Lower lobe of right lung (tissue), 2 donors: Measurements from ENCODE around the gene TLX1. TPM values are rescaled to one million over a fixed set of nuclear protein-coding genes. Genes with fewer than 3 reads are reported as not detected.

Experiments used
- ATAC-seq, 2 donors: fragments of 200-7000 bp; cut with Tn5 transposase; one replicate each; pipeline ENCODE4 v1.9.1; 2020 to 2022; ENCODE audit warnings: mild to moderate bottlenecking in 2 of 2, moderate library complexity in 2 of 2
- DNase-seq: peaks from one replicate; pipeline ENCODE4 v3.0.0-alpha.2; 2020
- H3K27ac ChIP-seq: fragments of 200-600 bp; one replicate; pipeline ENCODE4 v1.8.0; 2022
- H3K27me3 ChIP-seq: fragments of 200-600 bp; one replicate; pipeline ENCODE4 v1.8.0; 2022; ENCODE audit warnings: low read depth
- H3K36me3 ChIP-seq: fragments of 200-600 bp; one replicate; pipeline ENCODE4 v1.8.0; 2022; ENCODE audit warnings: mild to moderate bottlenecking
- H3K4me1 ChIP-seq: fragments of 200-600 bp; one replicate; pipeline ENCODE4 v1.8.0; 2022
- H3K4me3 ChIP-seq: fragments of 200-600 bp; one replicate; pipeline ENCODE4 v1.8.0; 2022; ENCODE audit warnings: mild to moderate bottlenecking
- H3K9me3 ChIP-seq: fragments of 200-600 bp; one replicate; pipeline ENCODE4 v1.8.0; 2022
- intact Hi-C: fragments of 100-400 bp; cut with DNase I; formaldehyde crosslinking; loops from one replicate; pipeline ENCODE4 v1.11.0; 2022
- total RNA-seq: library from RNA; stranded (reverse); fragmentation: NEBNext Ultra II Directional; extraction: Animal tissue kit (Norgen Biotek cat#: 25700); gene quantifications from one replicate; pipeline ENCODE4 v1.2.1, GENCODE V29; 2021
- TF ChIP-seq, protein P1 (sequence below): fragments of 200-600 bp; IDR thresholded peaks from one replicate; pipeline ENCODE4 v1.8.0; 2022; ENCODE audit warnings: antibody characterized with exemption, mild to moderate bottlenecking
- donor health status: DM: no; HTN: yes; CAD: no; lungs with severe emphysema.

TLX1 gene
- total RNA-seq, 1 donor from 2014 or later, result not detected

DNA sequence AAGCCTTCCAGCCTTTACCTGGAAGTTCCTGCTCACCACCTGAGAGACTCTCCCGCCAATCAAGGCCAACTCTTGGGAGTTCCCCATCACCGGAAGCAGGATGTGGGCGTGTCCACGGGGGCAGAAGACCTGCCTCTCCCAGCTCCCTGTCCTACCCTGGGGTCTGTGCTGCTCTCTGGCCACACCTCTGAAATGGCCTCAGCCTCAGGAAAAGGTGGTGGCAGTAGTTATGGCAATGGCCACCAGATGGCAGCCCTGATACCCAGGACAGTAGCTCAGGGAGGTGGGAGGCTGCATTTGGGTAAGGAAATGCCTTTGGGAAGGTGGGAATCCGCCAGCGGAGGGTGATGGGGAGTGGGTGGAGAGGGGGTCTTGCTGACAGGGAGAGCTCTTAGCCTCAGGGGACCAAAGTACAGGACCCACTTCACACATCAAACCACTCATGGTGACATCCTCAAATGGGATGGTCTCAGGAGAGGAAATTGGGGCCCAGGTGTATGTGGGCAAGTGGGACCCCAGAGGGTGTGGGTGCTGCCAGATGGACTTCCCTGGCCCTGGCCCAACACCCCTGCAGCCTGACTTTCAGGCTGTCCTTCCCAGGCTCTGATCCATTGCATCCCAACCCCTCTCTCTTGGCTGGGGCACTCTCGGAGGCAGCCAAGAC lies 35.4 kb upstream of the TLX1 start:
- Histone ChIP-seq H3K27me3 (peaks cover 92% of the 10 kb centered on the region), H3K4me1 (no peaks in the 10 kb centered on the region), H3K9me3 (no peaks in the 10 kb centered on the region), H3K4me3 (no peak overlapping the region), H3K36me3 (no peaks in the 10 kb centered on the region), H3K27ac (no peak overlapping the region)
- TF ChIP-seq, protein P1, sequence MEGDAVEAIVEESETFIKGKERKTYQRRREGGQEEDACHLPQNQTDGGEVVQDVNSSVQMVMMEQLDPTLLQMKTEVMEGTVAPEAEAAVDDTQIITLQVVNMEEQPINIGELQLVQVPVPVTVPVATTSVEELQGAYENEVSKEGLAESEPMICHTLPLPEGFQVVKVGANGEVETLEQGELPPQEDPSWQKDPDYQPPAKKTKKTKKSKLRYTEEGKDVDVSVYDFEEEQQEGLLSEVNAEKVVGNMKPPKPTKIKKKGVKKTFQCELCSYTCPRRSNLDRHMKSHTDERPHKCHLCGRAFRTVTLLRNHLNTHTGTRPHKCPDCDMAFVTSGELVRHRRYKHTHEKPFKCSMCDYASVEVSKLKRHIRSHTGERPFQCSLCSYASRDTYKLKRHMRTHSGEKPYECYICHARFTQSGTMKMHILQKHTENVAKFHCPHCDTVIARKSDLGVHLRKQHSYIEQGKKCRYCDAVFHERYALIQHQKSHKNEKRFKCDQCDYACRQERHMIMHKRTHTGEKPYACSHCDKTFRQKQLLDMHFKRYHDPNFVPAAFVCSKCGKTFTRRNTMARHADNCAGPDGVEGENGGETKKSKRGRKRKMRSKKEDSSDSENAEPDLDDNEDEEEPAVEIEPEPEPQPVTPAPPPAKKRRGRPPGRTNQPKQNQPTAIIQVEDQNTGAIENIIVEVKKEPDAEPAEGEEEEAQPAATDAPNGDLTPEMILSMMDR, result peak; percentile 81
- DNase-seq, result peak; percentile 67
- peak; percentile 82 to 87 for ATAC-seq
- intact Hi-C loops, result no loop called here

DNA sequence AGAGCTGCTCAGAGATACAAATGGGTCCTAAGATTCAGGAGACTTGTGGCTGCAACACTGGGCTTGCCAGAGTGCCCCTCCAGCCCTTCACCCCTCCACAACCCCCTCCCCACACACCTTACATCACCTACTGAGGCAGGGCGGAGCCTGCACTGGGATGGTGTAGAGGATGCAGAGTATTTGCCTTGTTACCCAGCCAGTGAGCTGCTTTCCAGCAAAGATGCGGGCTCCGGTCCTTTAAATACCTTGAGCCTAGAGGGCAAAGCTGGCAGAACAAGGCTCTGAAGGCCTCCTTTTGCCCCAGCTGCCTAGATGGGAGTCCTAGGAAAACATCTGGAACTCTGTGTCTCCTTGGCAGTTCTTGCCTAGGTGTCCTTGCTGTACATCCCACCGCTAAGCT lies 34.7 kb upstream of the TLX1 start:
- Histone ChIP-seq H3K4me1 (no peaks in the 10 kb centered on the region), H3K27ac (no peak overlapping the region), H3K4me3 (no peak overlapping the region), H3K9me3 (no peaks in the 10 kb centered on the region), H3K36me3 (no peaks in the 10 kb centered on the region), H3K27me3 (peaks cover 91% of the 10 kb centered on the region)
- DNase-seq (no peak), ATAC-seq (no peak)
- intact Hi-C loops, result no loop called here
- TF ChIP-seq, protein P1, result no peak

DNA sequence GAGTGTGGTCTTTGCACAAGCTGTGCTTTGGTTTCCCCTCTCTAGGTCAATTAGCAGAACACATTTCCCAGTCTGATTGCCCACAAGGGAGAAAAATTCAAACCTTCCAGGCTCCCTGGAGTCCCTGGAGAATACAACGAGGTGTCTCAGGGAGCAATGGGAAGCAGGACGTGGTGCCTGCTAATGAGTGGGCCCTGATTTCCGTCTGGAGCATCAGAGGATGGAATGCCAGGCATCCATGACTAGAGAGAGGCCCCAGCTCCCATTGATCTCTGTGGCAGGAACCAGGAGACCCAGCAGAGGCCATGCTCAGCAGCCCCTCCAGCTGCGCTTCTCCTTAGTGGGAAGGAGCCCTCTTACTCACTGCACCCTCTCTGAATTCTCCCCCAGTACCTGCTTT lies 33.2 kb upstream of the TLX1 start:
- no peak for ATAC-seq
- Histone ChIP-seq H3K9me3 (no peaks in the 10 kb centered on the region), H3K27me3 (peaks cover 80% of the 10 kb centered on the region), H3K4me3 (no peak overlapping the region), H3K4me1 (no peaks in the 10 kb centered on the region), H3K36me3 (no peaks in the 10 kb centered on the region), H3K27ac (no peak overlapping the region)
- TF ChIP-seq, protein P1, result no peak
- intact Hi-C loops, result no loop called here
- DNase-seq, result no peak

DNA sequence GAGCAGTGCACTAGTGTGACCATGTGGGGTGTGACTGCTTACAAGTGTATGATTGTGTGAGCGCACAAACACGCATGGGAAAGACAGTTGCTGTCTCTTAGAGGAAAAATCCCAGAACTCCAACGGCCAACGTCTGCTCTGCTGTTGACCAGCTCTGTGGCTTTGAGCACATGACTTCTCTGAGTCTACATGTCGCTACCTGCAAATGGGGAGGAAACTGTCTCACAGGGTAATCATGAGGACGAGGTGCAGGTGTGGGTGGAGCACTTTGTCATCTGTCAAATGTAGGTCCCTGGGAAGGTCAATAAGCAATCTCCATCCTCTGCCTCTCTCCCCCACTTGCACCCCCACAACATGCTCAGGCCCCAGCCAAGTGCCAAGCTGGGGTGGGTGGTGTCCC lies 31.2 kb upstream of the TLX1 start:
- H3K27me3 ChIP-seq, result peaks cover 65% of the 10 kb centered on the region
- H3K4me1 ChIP-seq, result no peaks in the 10 kb centered on the region
- no peak for DNase-seq
- H3K4me3 ChIP-seq, result no peak overlapping the region
- no peak overlapping the region for H3K27ac ChIP-seq
- H3K36me3 ChIP-seq, result no peaks in the 10 kb centered on the region
- no peaks in the 10 kb centered on the region for H3K9me3 ChIP-seq
- no peak for ATAC-seq
- intact Hi-C loops, result no loop called here
- TF ChIP-seq, protein P1, result no peak

DNA sequence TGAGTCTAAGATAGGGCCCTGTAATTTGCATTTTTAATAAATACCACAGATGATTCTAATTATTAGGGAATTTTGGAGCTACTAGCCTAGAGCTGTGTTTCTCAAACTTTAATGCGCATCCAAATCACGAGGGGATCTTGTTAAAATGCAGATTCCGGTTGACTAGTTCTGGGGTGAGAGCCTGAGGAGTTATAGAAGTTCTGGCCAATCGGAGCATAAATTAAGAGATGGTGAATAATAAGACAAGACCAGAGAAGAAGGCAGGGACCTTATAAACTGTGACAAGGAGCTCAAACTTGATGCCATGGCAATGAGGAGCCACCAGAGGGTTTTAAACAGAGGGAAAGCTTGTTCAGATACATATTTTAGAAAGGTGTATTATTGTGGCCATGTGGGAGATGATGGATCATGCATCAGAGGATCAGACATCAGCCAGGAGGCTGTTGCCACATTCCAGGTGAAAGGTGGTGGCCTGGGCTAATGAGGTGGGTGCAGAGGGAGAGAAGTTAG lies 29.7 kb upstream of the TLX1 start:
- intact Hi-C loops, result no loop called here
- Histone ChIP-seq H3K27me3 (peaks cover 52% of the 10 kb centered on the region), H3K4me3 (no peak overlapping the region), H3K9me3 (no peaks in the 10 kb centered on the region), H3K4me1 (no peaks in the 10 kb centered on the region), H3K27ac (no peak overlapping the region), H3K36me3 (no peaks in the 10 kb centered on the region)
- ATAC-seq (no peak), DNase-seq (no peak)
- TF ChIP-seq, protein P1, result no peak
